ENCODE results near the gene MSS51.

MSS51 gene

DNA sequence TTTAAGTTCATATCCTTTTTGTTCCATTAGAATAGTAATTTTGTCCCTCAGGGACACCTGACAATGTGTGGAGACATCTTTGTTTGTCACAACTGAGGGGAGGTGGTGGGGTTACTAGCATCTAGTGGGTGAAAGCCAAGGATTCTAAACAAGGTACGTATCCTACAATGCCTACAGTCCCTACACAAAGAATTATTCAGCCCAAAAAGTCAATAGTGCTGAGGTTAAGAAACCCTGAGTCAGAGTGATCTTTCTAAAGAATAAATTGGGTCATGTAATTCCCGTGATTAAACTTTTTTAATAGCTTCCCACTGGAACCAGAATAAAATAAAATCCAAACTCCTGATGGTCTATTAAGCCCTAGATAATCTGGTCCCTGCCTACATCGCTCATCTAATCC is 16.8 kb downstream of the MSS51 start:
- TF ChIP-seq CTCF (IDR thresholded peaks at IDR 0.05; ENCODE audit: borderline replicate concordance, insufficient read depth, low read depth, low read length) = no peak
- no peak overlapping the region for H3K4me3 ChIP-seq (ENCODE audit: low read depth, low read length)

- no peak for TF ChIP-seq CTCF (IDR thresholded peaks at IDR 0.05; ENCODE audit: borderline replicate concordance, insufficient read depth, low read depth, low read length)
- H3K4me3 ChIP-seq (ENCODE audit: low read depth, low read length) = peak overlapping the region; percentile 77
These were observed 19.0 kb downstream of the MSS51 start for GRCh38 chr10:73414230-73414945.

DNA sequence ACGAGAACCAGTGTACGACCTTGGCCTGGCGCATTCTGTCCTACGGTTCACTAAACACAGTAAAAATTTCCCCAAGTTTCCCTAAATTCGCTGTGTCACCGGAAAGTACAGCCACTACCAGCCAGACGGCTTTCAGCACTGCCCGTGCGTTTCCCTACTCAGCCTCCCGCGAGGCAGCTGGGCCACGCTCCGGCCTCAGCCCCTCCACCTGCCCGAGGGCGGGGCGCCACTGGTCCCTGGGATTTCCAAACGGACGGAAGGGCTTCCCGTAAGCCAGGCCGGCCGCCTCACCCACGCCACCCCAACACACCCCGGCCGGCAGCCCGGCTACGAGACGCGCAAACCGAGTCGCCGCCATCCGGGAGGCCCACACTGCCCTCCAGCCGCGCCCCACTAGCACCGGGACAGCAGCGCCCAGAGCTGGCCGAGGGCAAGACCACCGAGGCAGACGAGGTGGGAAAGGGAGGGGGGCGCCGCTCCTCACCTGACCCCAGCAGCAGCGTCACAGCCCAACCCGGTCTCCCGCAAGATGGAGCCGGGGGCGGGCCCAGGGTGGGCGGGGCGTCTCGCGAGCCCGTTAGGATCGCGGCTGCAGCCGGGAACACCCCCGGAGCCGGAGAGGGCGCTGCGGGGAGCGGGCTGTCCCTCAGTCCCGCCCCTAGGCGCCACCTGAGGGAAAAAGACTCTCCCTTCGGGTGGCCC is 19.7 kb downstream of the MSS51 start, which contains the start of gene ANXA7:
ANXA7 (minus strand) TSS at position 531 of the 702 bp plus-strand sequence. CDS start 13,202 bp downstream, outside the sequence.
- peak; percentile 38; the same call in 1 of the 2 replicates for TF ChIP-seq CTCF (IDR thresholded peaks at IDR 0.05; ENCODE audit: borderline replicate concordance, insufficient read depth, low read depth, low read length)
- H3K4me3 ChIP-seq (ENCODE audit: low read depth, low read length) = peak within 1 kb of the TSS; percentile 77

DNA sequence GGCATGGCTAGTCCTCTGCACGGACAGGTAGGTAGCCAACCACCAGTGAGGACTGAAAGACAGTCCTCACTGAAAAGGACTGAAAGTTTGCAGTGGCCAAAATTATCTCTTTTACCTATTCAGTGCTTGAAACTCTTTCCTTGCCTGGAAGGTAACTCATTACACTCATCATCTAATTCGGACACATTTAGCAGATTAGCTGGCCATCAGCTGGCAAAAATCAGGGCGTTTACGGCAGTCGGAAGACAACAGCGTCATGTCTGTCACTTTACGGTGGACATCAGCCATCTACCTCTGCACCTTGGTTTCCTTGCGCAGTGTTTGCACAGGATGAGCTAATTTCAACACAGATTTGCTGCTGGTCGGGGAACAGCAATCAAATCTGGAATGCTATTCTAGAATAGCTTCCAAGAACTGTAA is 20.2 kb downstream of the MSS51 start:
- peak overlapping the region; percentile 77 for H3K4me3 ChIP-seq (ENCODE audit: low read depth, low read length)
- no peak for TF ChIP-seq CTCF (IDR thresholded peaks at IDR 0.05; ENCODE audit: borderline replicate concordance, insufficient read depth, low read depth, low read length)

- no peak for TF ChIP-seq CTCF (IDR thresholded peaks at IDR 0.05; ENCODE audit: borderline replicate concordance, insufficient read depth, low read depth, low read length)
- no peak overlapping the region for H3K4me3 ChIP-seq (ENCODE audit: low read depth, low read length)
These were observed 22.5 kb downstream of the MSS51 start for GRCh38 chr10:73410897-73411296.

DNA sequence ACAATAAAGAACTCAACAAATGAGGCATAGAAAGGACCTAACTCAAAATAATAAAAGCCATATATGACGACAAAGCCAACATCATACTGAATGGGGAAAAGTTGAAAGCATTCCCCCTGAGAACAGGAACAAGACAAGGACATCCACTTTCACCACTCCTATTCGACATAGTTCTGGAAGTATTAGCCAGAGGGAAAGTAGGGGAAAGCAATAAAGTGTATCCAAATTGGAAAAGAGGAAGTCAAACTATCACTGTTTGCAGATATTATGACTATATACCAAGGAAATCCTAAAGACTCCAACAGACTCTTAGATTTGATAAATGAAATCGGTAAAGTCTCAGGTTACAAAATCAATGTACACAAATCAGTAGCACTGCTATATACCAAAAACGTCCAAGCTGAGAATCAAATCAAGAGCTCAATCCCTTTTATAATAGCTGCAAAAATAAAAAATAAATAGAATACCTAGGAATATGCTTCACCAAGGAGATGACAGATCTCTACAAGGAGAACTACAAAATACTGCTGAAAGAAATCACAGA is 24.3 kb downstream of the MSS51 start:
- H3K4me3 ChIP-seq (ENCODE audit: low read depth, low read length) = no peak overlapping the region
- no peak for TF ChIP-seq CTCF (IDR thresholded peaks at IDR 0.05; ENCODE audit: borderline replicate concordance, insufficient read depth, low read depth, low read length)
